ENCODE data around the gene TNFRSF19. TPM values are rescaled to one million over a fixed set of nuclear protein-coding genes. Genes with fewer than 3 reads are reported as not detected.

Gene TNFRSF19
- total RNA-seq, 4 donors from 2014 or later: 5.2 to 9.5 (median 7.2) TPM

DNA sequence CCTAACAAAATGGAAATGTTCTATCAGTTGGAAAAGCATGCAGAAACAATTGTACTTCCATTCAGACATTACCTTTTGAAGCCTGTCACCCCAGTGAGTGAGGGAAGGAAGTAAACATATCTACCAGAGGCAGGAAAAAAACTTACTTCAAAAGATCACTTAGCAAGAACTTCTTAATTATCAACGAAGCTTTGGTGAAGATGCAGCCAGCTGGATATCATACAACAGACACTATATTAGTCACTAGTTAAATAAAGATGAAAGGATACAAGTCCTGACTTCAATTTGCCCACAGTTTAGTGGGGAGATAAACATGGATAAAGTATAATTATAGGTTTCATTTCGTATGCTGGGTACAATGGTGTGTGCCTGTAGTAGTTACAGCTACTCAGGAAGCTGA is 148.8 kb downstream of the TNFRSF19 start:
- intact Hi-C loops (cut with DNase I): no loop called here
- Histone ChIP-seq H3K27me3 (no peaks in the 10 kb centered on the region), H3K9me3 (no peaks in the 10 kb centered on the region), H3K36me3 (no peaks in the 10 kb centered on the region), H3K4me3 (no peak overlapping the region), H3K27ac (peak overlapping the region in 2 of 4 donors; percentile 14 to 36), H3K4me1 (peaks cover 4 to 38% (median 5%) of the 10 kb centered on the region in 3 donors)
- no peak for DNase-seq
- TF ChIP-seq, protein P1, sequence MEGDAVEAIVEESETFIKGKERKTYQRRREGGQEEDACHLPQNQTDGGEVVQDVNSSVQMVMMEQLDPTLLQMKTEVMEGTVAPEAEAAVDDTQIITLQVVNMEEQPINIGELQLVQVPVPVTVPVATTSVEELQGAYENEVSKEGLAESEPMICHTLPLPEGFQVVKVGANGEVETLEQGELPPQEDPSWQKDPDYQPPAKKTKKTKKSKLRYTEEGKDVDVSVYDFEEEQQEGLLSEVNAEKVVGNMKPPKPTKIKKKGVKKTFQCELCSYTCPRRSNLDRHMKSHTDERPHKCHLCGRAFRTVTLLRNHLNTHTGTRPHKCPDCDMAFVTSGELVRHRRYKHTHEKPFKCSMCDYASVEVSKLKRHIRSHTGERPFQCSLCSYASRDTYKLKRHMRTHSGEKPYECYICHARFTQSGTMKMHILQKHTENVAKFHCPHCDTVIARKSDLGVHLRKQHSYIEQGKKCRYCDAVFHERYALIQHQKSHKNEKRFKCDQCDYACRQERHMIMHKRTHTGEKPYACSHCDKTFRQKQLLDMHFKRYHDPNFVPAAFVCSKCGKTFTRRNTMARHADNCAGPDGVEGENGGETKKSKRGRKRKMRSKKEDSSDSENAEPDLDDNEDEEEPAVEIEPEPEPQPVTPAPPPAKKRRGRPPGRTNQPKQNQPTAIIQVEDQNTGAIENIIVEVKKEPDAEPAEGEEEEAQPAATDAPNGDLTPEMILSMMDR (IDR thresholded peaks at IDR 0.05): no peak
- no peak for TF ChIP-seq POLR2A (IDR thresholded peaks at IDR 0.05)
- 10 to 13% methylated on average over 2 of the region's 2 CpGs for WGBS, 2 donors

DNA sequence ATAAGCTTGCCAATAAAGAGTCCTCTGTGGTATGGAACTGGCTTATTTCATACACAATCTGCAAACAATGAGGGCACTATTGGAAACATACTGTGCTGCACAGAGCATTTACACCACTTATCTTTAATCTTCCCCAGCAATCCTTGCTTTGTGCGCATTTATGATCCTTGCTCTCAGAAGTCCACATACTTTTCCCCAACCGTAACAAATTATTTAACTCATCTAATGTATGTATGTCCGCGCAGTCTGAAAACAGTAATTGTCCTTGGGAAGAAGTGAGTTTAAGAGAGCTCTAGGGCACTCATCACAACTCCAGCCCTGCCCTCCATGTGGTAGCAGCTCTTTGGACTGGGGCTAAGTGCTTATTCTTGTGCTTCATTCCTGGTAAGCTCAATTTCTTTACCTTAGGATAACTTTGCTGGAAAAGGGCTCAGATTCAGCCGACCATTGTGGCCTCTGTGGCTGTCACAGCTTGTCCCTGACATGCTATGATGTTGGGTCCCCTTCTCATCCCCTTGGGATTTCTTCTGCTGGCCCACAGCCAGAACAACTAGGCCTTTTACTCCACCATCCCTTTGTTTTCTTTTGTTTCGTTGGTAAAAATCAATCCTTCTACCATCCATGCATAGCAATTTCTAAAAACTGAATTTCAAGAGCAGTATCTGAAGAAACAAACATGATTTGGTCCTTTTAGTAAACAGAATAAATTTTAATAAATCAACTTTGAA is 152.7 kb downstream of the TNFRSF19 start:
- Histone ChIP-seq H3K4me3 (no peak overlapping the region), H3K9me3 (no peaks in the 10 kb centered on the region), H3K27ac (peak overlapping the region in 2 of 4 donors; percentile 39 to 61), H3K27me3 (no peaks in the 10 kb centered on the region), H3K36me3 (peaks cover 0 to under 1% (median 0%) of the 10 kb centered on the region in 3 donors), H3K4me1 (peaks cover 4 to 31% (median 5%) of the 10 kb centered on the region in 3 donors)
- intact Hi-C loops (cut with DNase I): no loop called here
- no peak for TF ChIP-seq POLR2A (IDR thresholded peaks at IDR 0.05)
- TF ChIP-seq, protein P1 (IDR thresholded peaks at IDR 0.05): no peak
- 73 to 75% methylated on average over 6 of the region's 6 CpGs for WGBS, 2 donors
- DNase-seq: no peak

DNA sequence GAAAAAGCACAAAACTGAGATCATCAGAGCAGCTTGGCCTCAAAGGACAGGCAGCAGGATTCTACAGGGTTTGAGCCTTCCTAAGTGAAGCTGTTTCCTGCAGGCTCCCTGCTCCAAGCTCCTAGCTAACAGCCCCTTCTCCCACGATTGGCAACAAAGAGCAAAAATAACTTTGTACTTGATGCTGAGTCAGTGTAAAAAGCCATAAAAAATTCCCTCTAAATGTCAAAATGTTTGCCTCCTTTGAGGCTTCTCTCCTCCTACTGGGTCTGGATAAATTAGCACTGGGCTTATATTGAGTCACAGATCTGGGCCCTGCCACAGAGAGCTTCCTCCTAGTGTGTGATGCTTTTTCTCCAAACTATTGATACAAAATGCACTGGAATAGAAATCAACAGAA is 153.3 kb downstream of the TNFRSF19 start:
- intact Hi-C loops (cut with DNase I): no loop called here
- Histone ChIP-seq H3K36me3 (peaks cover 0 to 6% (median 0%) of the 10 kb centered on the region in 3 donors), H3K27ac (peak overlapping the region in 2 of 4 donors; percentile 39 to 61), H3K4me1 (peaks cover 4 to 32% (median 5%) of the 10 kb centered on the region in 3 donors), H3K4me3 (no peak overlapping the region), H3K27me3 (no peaks in the 10 kb centered on the region), H3K9me3 (no peaks in the 10 kb centered on the region)
- WGBS, 2 donors: 13 to 20% methylated on average over 1 of the region's 1 CpG
- TF ChIP-seq, protein P1 (IDR thresholded peaks at IDR 0.05): no peak
- TF ChIP-seq POLR2A (IDR thresholded peaks at IDR 0.05): no peak
- DNase-seq: no peak

DNA sequence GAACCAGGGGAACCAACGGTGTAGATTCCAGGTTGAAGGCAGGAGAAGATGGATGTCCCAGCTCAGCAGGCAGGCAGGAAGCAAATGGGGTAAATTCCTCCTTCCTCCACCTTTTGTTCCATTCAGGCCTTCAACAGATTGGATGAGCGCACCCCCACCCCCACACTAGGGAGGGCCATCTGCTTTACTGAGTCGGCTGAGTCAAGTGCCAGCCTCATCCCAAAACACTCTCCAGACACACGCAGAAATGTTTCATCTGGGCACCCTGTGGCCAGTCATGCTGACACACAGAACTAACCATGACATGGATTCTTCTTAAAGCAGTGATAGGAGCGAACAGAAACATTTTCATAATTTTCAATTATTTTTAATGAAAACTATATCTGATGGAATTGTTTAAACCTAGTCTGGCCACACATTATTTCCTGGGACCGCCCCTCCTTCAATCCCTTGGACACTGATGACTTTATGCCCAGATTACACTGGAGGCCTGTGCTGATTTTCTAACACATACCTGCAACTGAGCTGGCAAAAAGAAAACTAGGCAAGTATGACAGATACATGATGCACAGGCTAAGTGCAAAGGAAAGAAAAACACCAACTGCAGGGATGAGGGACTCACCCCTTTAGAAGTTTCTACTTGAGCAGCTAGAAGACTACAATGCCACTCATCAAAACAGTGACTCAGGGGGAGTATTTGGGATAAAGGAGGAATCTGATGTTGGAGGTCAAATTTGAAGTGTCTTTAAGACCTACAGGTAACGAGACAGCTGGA is 154.2 kb downstream of the TNFRSF19 start:
- peak overlapping the region in 2 of 4 donors; percentile 39 to 61 for H3K27ac ChIP-seq
- 87 to 93% methylated on average over 7 of the region's 7 CpGs for WGBS, 2 donors

More for the DNA sequence above, 154.2 kb downstream of the TNFRSF19 start:
- Histone ChIP-seq H3K9me3 (no peaks in the 10 kb centered on the region), H3K4me3 (no peak overlapping the region), H3K27me3 (no peaks in the 10 kb centered on the region), H3K4me1 (peaks cover 2 to 32% (median 5%) of the 10 kb centered on the region in 3 donors), H3K36me3 (peaks cover 0 to 15% (median 0%) of the 10 kb centered on the region in 3 donors)
- TF ChIP-seq, protein P1 (IDR thresholded peaks at IDR 0.05): no peak
- TF ChIP-seq POLR2A (IDR thresholded peaks at IDR 0.05): no peak
- no peak for DNase-seq
- intact Hi-C loops (cut with DNase I): no loop called here

Other genes starting within 250 kb of the TNFRSF19 start
- gene SACS, start 136.7 kb upstream of the TNFRSF19 start, total RNA-seq: 10 to 100 TPM in 2 of 4 donors, 1 to 10 TPM in 2; 3.0 to 14.5 (median 10.6) TPM